SKM-1 treated with dmso at 0.1 percent for 144 hours (cell line): ENCODE data around the gene FNIP1.
"Not testable (repeated sequence)": the region's sequence is repeated elsewhere in the genome, so short reads cannot be mapped to it uniquely, and the experiment has no call there.

ENCODE experiments used
- DNase-seq: peaks from one replicate; lab custom pipeline; 2025; ENCODE audit not compliant: unreplicated experiment; lab: John Stamatoyannopoulos, UW

The FNIP1 gene

DNA sequence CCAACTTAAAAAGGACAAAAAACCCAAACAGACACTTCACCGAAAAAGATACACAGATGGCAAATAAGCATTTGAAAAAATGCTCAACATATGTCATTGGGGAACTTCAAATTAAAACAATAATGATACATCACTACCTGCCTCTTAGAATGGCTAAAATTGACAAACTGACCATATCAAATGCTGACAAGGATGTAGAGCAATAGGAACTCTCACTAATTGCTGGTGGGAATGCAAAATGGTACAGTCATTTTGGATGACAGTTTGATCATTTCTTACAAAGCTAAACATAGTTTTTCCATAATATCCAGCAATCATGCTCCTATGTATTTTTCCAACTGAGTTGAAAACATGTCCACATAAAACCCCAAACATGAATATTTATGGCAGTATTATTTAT is 102.9 kb downstream of the FNIP1 start:
- DNase-seq: no peak

DNA sequence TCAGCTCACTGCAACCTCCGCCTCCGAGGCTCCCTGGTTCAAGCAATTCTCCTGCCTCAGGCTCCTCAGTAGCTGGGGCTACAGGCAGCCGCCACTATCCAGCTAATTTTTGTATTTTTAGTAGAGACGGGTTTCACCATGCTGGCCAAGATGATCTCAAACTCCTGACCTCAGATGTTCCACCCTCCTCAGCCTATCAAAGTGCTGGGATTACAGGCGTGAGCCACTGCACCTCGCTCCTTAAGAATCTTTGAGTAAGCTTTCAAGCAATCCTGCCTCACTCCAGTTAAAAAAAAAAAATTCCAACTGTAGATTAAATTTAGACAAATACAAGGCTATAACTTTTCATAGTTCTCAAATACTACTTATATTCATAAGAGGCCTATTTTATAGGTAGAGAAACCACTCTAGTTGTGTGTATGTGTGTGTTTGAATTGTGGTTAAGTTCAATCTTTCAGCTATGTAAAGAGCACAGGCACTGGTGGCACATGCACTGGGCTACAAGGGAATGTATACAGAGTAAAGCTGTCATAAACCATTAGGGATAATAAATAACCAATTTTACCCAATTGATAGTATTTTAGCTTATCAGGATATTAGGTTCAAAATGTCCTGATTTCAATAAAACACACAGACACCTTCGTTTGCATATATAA is 111.2 kb downstream of the FNIP1 start:
- DNase-seq: no peak

DNA sequence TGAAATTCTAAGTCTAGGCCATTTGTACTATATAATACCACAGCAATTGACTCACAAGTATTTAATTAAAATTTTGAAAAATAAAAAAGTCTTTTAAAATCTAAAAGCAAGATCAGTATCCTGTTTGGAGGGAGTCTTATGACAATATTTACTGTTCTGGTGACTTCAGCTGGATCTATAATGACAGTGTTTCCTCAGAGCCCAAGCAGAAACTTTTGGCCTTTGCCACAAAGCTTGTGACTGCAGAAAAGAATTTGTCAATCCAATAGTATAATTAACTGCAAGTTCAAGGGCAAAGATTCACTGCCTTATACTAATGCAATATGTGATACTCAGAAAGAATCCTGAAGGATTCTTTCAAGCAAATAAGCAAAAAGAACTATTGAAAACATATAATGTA is 112.2 kb downstream of the FNIP1 start:
- DNase-seq: no peak

DNA sequence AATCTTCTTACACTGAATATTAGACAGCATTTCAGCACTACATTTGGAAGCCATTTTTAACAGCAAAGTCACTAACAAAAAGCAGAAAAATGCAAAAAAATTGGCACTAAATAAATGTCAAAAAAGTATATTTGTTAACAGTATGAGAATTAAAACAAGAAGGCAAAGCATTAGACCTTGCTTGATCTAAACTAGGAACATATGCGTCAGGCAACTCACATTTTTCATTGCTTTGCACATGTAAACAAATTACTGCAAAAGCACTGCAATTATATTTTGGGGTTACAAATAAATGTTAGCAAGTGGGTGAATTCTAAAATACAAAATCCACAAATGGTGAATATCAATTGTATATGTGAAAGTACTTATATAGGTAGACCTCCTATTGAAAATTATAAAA is 112.8 kb downstream of the FNIP1 start:
- no peak for DNase-seq

DNA sequence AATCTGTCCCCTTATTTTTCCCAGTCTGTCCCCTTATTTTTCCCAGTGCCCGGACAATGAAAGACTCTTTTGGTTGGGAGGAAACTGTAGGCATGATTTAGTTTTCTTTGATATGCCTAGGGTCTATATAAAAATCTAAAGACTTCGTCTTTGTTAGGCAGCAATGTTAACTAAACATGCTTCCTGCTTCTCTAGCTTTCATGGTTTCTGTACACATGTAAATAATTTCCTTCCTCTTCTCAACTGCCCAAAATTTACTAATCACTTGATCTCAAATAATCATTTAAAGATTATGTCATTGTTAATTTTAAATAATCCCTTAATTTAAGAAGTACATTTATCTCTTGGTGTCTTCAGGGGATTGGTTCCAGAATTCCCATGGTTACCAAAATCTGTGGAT is 114.0 kb downstream of the FNIP1 start:
- no peak for DNase-seq

DNA sequence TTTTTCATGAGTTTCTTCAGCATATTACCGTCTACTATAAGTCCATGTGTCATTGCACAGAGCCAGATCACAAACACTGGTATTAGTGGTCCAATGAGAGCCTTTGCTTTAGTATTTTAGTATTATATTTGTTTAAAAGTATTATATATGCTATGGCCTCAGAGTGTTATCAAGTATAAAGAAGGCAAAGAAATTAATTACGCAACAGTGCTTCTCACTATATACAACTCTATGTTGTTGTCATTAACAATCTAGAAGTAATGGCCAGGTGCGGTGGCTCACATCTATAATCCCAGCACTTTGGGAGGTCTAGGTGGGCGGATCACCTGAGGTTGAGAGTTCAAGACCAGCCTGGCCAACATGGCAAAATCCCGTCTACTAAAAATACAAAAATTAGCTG is 114.6 kb downstream of the FNIP1 start:
- no peak for DNase-seq

DNA sequence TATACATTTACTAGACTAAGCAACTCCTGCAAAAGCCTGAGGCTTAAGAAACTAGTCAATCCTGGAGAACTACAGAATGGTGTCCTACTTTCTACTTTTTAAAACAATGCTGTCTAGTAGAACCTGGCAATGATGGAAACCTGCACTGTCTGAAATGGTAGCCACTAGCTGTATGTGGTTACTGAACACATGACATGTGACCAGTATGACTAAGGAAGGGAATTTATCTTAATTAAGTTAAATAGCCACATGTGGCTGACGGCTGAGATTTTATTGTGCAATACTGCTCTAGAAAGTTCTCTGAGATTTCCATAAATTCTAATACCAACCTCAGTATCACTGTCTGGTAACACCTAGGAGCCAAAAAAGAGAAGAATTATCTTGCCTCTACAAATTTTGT is 116.9 kb downstream of the FNIP1 start:
- no peak for DNase-seq

DNA sequence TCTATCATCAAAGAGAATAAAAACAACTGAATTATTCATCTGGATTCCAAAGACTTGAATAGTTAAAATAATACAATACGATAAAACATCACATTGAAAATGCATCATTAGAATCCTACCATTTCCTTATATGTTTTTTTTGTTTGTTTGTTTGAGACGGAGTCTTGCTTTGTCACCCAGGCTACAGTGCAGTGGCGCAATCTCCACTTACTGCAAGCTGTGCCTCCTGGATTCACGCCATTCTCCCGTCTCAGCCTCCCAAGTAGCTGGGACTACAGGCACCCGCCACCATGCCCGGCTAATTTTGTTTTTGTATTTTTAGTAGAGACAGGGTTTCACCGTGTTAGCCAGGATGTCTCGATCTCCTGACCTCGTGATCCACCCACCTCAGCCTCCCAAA is 118.5 kb downstream of the FNIP1 start:
- DNase-seq: not testable (repeated sequence)

DNA sequence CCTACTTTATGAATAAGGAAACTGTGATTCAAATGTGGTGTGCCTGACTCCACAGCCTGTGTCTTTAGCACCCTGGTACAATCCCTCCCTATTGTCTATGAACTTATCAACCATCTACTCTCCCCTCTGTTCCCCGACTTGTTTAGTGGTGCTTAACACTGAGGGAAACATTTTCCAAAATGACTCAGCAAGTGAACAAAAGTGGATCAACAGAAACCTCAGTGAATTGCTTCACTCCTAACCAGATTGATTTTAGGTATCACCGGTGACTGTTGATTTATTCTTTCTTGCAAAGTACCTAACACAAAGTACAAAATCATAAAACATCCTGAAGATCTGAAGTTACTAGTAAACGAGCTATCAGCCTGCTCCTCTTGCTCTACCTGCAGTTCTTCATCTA is 119.7 kb downstream of the FNIP1 start:
- DNase-seq: no peak

DNA sequence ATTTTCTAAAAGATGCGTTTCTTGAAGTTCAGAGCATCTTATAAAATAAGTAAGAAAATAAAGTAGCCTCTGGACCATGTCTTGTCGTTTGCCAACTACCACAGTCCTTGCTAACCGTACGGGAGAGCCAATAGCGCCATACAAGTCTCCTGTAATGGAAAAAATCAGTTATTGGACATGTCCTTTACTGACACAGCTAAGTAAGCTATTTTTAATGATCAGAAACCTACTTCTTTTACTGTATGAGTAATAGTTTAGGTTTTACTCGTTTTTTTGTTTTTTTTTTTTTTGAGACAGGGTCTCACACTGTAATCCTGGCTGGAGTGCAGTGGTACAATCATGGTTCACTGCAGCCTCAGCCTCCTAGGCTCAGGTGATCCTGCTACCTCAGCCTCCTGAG is 124.0 kb downstream of the FNIP1 start:
- no peak for DNase-seq

DNA sequence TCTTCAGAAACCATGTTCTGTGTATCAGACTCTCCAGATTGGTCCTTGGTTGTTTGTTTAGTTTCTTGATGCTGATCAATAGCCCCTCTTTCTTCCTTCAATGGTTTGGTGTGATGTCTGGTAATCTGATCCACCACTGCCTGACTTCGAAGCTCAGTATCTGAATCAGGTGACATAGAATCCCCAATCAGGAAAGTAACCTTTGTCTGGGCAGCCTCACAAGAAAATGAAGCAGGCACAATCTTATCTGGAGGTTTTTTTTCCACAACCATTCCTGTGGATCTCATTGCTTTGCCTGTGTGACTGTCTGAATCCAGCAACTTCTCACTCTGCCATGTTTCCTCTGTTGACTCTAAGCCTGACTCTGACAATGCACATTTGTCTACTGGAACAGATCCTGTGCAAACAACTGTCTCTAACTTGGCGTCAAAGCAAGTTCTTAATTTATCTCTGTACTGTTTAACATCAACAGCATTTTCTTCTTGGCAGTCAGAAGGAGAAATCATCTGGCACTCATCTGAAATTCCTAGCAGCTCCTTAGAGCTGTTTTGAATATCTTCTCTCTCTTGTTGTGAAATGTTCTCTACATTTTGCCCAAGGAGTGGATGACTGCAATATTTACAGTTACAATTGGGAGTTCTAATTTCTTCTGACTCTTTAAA is 124.7 kb downstream of the FNIP1 start:
- no peak for DNase-seq

DNA sequence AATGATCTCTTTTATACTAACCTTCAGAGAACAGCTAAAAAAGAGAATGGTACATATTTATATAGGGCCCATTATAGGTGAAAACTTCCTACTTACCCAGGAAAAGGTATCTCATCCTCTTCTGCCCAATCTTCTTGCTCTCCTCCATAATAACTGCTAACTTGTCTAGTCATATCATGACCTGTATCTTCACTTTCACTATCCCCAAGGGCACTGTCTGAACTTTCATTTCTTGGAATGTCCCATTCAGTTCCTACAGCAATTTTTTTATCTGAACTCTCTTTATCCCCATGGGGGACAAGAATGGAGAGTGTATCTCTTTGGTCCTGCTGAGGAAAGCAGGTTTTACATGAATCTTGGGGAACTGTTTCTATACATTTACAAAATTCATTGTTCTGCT is 125.4 kb downstream of the FNIP1 start:
- no peak for DNase-seq

DNA sequence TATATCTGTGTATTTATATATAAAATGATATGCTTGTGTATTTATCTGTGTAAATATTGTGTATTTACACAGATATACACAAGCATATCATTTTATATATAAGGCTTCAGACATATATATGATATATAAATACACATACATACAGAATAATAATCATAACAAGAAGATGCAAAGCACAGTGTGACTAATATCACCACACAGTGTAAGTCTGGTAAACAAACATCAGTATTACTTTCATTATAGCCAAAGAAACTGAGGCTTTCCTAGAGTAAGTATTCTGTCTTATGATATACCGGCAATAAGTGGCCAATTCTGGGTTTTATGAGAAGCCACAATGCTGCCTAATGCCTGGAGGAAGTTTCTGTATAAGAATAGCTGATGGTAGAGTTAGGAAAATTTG is 131.9 kb downstream of the FNIP1 start:
- no peak for DNase-seq

DNA sequence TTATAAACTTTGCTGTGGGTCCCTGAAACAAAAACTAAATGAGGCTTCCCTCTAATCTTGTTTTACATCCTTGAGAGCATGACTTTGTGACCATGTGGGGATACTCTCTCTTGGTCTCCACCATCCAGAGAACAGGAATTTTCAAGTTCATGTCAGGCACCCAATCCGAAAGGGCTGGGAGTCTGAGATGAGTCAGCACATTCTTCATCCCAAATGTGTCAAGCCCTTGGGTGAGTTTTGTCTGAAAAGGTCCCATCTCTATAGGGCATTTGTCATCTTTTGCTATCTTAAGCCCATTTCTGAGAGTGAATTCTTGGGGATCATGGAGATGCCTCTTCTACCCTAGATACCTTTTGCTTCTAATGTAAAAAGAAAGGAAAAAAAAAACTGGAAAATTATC is 134.9 kb downstream of the FNIP1 start:
- DNase-seq: no peak

DNA sequence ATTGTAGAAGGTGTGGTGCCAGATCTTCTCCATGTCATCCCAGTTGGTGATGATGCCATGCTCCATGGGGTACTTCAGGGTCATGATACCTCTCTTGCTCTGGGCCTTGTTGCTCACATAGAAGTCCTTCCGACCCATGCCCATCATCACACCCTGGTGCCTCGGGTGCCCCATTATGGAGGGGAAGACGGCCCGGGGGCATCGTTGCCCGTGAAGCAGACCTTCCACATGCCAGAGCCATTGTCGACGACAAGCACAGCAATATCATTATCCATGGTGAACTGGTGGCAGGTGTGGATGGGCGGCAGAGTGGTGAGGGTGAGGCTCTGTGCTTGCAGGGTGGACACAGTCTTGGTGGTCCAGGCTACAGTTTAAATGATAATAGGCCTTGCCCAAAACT is 137.0 kb downstream of the FNIP1 start:
- no peak for DNase-seq

DNA sequence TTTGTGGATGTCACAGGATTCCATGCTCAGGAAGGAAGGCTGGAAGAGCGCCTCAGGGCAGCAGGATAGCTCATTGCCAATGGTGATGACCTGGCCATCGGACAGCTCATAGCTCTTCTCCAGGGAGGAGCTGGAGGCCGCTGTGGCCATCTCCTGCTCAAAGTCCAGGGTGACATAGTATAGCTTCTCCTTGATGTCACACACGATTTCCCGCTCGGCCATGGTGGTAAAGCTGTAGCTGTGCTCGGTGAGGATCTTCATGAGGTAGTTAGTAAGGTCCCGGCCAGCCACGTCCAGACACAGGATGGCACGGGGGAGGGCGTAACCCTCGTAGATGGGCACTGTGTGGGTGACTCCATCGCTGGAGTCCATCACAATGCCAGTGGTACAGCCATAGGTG is 137.5 kb downstream of the FNIP1 start:
- no peak for DNase-seq

DNA sequence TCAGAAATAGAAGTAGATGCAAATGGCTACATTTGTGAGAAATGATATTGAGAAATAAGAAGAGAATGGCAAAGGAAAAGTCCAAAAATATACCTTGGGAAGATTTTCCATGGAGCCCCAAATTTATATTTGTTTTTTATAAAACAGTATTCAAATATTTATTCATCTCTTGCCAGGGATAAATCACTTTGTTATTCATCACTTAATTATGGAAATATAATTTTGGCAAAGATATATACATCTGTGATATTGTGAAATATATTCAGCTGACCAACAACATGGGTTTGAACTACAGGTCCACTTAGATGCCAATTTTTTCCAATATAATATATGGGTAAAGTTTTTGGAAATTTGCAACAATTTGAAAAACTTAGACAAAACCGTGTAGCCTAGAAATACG is 142.0 kb downstream of the FNIP1 start:
- DNase-seq: no peak

DNA sequence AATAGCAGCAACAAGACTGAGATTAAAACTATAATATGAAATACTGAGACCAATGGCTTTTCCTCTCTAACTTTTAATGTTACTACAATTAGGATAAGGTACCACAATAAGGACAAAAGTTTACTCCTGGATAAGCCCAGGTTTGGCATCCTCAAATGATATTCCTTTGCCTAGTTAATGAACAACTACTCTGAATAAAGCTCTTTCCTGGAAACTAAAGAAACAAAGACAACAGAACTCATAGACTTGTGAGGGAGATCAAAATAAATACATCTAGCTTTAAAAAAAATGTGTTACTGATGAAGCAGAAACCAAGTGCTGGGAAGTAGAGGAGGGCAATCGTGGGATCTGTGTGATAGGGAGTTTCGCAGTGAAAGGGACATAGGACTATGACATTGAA is 142.5 kb downstream of the FNIP1 start:
- no peak for DNase-seq

DNA sequence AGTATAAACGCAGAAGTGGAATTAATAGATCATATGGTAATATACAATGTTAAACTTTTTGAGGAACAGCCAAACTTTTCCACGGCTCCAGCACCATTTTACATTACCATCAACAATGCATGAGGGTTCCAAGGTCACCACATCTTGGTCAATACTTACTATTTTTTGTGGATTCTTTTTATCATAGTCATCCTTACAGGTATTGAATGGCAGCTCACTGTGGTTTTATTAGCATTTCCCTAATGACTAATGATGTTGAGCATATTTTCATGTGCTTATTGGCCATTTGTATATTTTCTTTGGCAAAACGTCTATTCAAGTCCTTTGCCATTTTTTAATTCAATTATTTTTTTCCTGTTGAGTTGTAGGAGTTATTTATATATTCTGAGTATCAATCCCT is 147.7 kb downstream of the FNIP1 start:
- no peak for DNase-seq

DNA sequence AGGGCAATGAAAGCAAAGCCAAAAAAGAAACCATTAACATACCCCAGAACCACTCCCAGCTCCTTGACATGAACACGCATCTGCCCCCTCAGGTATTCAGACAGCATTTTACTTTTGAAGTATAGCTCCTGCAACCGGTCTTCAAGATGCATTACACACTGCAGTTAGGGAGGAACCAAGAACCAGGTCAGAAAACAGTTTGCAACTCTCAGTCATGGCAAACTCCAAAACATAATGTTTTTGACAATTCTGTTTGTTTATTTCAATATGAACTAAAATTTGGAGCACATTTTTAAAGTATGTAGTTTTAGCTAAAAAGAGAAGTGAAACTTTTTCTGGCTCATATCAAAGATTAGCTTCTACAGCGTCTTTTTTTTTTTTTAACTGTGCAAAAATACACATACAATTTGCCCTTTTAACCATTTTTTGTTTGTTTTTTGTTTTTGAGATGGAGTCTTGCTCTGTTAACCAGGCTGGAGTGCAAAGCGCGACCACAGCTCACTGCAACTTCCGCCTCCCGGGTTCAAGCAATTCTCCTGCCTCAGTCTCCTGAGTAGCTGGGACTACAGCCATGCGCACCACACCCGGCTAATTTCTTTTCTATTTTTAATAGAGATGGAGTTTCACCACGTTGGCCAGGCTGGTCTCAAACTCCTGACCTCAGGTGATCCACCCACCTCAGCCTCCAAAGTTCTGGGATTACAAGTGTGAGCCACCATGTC is 149.6 kb downstream of the FNIP1 start:
- DNase-seq: no peak

DNA sequence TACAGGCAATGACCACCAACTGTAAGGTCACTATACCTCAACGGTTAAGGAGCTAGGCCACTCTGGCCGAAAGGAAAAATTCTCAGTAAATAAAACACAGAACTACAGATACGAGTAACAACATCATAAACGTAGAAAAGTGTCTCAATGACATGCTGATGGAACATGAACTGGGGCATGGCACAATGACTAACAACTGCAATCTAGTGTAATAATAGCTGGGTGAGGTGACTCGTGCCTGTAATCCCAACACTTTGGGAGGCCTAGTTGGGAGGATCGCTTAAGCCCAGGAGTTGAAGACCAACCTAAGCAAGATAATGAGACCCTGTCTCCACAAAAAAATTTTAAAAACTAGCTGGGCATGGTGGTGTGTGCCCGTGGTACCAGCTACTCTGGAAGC is 152.0 kb downstream of the FNIP1 start:
- DNase-seq: no peak

DNA sequence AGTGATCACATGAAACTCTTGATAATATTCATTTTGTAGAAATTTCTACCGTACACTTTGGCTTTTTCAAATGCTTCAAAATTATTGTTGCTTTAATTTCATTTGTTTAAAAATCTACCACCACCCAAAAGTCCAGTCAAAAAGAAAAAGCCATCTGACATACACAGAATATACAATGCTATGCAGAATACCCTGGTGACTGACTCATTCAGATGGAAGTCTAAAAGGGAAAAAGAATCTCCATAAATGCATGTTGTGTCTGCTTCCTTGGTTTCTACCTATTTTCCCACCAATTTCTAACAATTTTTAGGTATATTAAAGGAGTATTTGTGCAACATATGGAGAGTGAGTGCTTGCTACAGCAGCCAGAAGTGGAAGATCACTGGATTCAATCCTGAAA is 152.4 kb downstream of the FNIP1 start:
- no peak for DNase-seq

DNA sequence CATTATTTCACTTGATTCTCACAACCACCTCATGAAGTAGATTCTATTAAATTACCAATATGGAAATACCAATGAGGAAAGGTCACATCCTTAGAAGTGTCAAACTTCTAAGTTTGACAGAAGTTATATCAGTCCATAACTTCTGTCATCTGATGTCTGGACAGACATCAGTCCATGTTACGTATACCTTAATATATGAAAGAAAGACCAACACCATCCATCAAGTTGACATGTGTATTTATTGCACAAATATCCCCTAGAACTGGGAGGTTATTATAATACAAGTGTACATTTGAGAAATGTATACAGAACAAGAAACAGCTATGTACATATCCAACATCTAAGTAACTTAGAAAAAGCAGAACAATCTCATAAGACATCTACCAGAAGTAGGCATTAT is 155.3 kb downstream of the FNIP1 start:
- no peak for DNase-seq
